Smooth muscle cell of the pulmonary artery (primary cell): Measurements from ENCODE around the gene ACBD4. TPM values are rescaled to one million over a fixed set of nuclear protein-coding genes. Genes with fewer than 3 reads are reported as not detected.

Experiments
- total RNA-seq: library from RNA; depleted of rRNA; stranded (reverse); fragments of >200 nt; gene quantifications from 2 replicates; pipeline ENCODE4 v1.2.3, GENCODE V29; 2014

The ACBD4 gene, protein sequence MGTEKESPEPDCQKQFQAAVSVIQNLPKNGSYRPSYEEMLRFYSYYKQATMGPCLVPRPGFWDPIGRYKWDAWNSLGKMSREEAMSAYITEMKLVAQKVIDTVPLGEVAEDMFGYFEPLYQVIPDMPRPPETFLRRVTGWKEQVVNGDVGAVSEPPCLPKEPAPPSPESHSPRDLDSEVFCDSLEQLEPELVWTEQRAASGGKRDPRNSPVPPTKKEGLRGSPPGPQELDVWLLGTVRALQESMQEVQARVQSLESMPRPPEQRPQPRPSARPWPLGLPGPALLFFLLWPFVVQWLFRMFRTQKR
- total RNA-seq, result 5.3 and 10.1 TPM in 2 replicates

GRCh38 chr17:45135192-45135977 lies at the start of gene ACBD4:
ACBD4 (plus strand) TSS chr17:45135687; CDS start chr17:45136145, 458 bp downstream.

GRCh38 chr17:45132320-45132571 lies 3.2 kb upstream of the ACBD4 start, which contains the start of gene PLCD3:
PLCD3 (minus strand) TSS chr17:45132515; CDS start chr17:45132410, 105 bp downstream.

GRCh38 chr17:45148183-45149036 lies 12.9 kb downstream of the ACBD4 start, which contains the start of gene HEXIM1:
HEXIM1 (plus strand) TSS chr17:45148475; CDS start chr17:45149191, 716 bp downstream.

DNA sequence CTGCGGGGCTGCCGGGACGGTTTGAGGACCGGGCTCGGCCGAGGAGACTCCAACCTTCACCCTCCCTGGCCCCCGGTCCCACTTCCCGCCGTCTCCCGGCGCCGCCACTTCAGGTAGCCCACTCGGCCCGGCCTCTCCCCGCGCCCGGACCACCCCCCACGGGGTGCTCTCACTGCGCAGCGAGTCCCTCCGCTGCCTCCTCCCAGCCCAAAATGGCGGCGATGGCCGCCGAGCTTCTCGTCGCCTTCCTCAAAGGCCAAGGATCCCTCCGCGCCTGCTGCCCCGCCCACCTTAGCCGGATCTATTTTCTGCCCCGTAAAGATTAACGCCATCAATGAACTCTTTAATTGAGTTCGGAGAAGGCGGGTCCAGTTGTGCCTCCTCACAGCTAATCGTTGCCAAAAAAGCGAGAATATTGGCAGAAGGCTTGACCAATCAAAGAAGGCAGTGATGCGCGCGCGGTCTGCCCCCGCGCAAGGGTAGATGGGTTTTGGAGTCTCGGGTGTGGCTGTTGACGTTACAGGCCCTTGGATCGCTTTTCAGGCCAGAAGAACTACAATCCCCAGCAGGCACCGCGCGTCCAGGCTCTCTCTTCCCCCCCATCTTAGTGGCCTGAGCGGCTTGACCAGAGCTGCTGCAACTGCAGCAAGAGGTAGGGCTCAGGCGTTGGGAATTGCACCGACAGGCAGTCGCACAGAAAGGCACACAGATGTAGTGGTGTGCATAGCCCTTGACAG lies 26.0 kb downstream of the ACBD4 start, which contains the start of gene HEXIM2:
TSS of gene HEXIM2 (plus strand) at position 588 of the 737 bp plus-strand sequence. CDS start 919 bp downstream, outside the sequence.

Other genes with a start within 250 kb of the ACBD4 start
- 96.8 and 104 TPM in 2 replicates for gene EFTUD2, start 236.2 kb upstream of the ACBD4 start, total RNA-seq
- 0.59 and 0.92 TPM in 2 replicates for gene GFAP, start 220.2 kb upstream of the ACBD4 start, total RNA-seq
- 1.1 and 1.9 TPM in 2 replicates for gene KIF18B, start 187.9 kb upstream of the ACBD4 start, total RNA-seq
- gene C1QL1, start 167.4 kb upstream of the ACBD4 start, total RNA-seq, result 0.33 and 0.46 TPM in 2 replicates
- 41.4 and 42.2 TPM in 2 replicates for gene DCAKD, start 84.1 kb upstream of the ACBD4 start, total RNA-seq
- 68.2 and 69.5 TPM in 2 replicates for gene NMT1, start 74.4 kb upstream of the ACBD4 start, total RNA-seq
- gene PLCD3, start 3.2 kb upstream of the ACBD4 start, total RNA-seq, result 39.2 and 85.5 TPM in 2 replicates
- gene HEXIM1, start 12.8 kb downstream of the ACBD4 start, total RNA-seq, result 11.3 and 12.1 TPM in 2 replicates
- 4.8 and 6.3 TPM in 2 replicates for gene HEXIM2, start 26.2 kb downstream of the ACBD4 start, total RNA-seq
- 0.10 and 0.33 TPM in 2 replicates for gene FMNL1, start 86.2 kb downstream of the ACBD4 start, total RNA-seq
- not detected in 2 replicates for gene SPATA32, start 126.4 kb downstream of the ACBD4 start, total RNA-seq
- 1.9 and 3.4 TPM in 2 replicates for gene MAP3K14, start 181.3 kb downstream of the ACBD4 start, total RNA-seq